Adrenal gland (tissue), 5 donors: ENCODE measurements around the gene APOLD1.

Experiments
- CTCF ChIP-seq, 6 experiments: fragments of 450-650 bp in 4 of 6; fragments of 200-600 bp in 2 of 6; sonication (generic) in 1 of 6; IDR thresholded peaks; 1 replicate in 5 of 6; 2 replicates in 1 of 6; pipeline versions ENCODE4 v1.5.1 to v1.8.0; 2016 to 2021; ENCODE audit warnings: antibody characterized with exemption in 6 of 6, mild to moderate bottlenecking in 2 of 6, moderate library complexity in 1 of 6
- POLR2A ChIP-seq, 2 donors: fragments of 450-650 bp; IDR thresholded peaks; one replicate each; pipeline ENCODE4 v1.6.1; 2017; ENCODE audit warnings: antibody characterized with exemption in 2 of 2, mild to moderate bottlenecking in 2 of 2, moderate library complexity in 1 of 2
- donor health status: DM: no; HTN: no; CAD: no.

GRCh38 chr12:12788675-12789368 lies 3.4 kb downstream of the APOLD1 start:
- TF ChIP-seq CTCF (IDR thresholded peaks at IDR 0.05) (peak; percentile 81 to 85 (median 82)), POLR2A (IDR thresholded peaks at IDR 0.05) (peak in 1 of 2 donors; percentile 12)
